GM19468 (cell line): Measurements from ENCODE around the gene SPTAN1.
"Not testable (repeated sequence)": the region's sequence is repeated elsewhere in the genome, so short reads cannot be mapped to it uniquely, and the experiment has no call there.

Experiments
- ATAC-seq: cut with Tn5 transposase; IDR thresholded peaks from one replicate; pipeline ENCODE4 v1.9.1; 2021; ENCODE audit warnings: mild to moderate bottlenecking, moderate library complexity, moderate number of reproducible peaks; ENCODE audit not compliant: unreplicated experiment; ENCODE audit errors: extremely low read depth

The SPTAN1 gene

DNA sequence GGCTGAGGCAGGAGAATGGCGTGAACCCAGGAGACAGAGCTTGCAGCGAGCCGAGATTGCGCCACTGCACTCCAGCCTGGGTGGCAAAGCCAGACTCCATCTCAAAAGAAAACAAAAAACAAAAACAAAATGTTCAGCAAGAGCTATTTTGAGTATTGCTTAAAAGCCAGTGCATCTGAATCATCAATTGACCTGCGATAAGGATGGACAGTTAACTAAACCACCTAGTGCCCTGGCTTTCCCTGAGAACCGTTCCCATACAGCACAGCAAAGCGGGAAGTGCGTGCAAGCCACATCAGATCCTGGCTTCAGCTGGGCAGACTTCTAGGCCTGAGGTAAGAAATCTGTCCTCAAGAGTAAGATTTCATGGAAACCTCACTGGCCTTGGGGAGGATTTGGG lies 101.5 kb downstream of the SPTAN1 start:
- ATAC-seq, result no peak

DNA sequence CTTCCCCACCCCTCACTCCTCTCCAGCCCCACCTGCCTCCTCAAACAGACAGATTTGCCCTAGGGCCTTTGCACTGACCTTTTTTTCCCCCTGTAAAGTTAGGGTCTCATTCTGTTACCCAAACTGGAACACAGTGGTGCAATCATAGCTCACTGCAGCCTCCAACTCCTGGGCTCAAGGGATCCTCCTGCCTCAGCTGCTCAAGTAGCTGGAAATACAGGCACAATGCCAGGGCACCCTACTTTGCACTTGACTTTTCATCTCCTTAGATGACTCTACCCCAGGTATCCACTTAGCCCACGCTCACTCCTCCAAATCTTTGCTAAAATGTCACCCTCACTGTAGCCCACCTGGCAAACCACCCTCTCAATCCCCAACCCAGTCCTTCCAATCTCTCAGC lies 102.1 kb downstream of the SPTAN1 start:
- ATAC-seq, result no peak

DNA sequence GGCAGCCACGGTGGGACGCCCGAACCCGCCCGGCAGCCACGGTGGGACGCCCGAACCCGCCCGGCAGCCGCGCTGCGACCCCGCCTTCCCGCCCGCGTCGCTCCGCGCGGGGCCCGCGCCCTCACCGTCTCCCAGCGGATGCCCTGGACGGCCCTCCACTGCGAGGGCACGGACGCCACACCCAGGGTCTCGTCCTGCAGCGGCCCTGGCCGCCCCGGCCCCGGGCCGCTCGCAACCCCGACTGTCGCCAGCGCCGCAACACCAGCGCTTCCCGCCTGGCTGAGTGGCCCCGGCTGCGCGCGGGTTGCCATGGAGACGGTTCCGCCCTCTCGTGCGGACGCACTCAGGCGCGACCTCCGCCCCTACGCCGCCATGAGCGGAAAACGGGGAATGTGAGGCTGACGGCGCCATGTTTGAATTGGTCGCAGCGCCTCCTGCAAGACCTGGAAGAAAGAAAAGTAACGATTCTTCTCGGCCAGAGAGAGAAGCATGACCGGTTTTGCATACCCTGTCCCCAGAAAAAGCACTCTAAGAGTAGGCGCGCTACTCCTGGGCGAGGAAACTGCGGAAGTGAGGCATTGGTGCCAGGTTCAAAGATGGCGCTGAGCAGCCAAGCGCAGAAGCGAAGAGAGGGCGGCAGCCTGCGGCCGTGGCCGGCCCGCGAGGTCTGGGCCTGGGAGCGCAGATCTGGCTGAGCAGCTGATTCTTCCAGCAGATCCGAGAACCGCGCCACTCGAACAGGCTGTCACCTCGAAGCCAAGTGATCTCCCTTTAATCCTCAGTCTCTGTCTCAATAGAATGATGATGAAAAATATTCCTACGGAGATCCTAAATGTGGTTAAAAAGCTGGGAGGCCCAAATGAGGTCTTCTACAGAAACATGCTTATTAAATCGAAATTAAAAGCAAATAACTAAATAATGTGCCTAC lies 104.3 kb downstream of the SPTAN1 start, which contains the start of gene DYNC2I2:
DYNC2I2 (minus strand) TSS at position 432 of the 928 bp plus-strand sequence; CDS start at position 311, 121 bp downstream.
- peak; percentile 37 for ATAC-seq

DNA sequence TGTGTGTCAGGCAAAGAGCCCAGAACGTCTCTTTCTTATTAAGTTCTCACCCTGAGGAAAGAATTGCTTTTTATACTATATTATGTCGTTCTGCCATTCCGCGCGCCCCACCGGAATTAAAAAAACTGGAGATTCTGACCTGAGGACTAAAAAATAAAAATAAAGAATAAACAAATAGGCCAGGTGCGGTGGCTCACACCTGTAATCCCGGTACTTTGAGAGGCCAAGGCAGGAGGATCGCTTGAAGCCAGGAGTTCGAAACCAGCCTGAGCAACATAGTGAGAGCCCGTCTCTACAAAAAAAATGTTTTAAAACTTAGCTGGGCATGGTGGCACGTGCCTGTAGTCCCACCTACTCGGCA lies 104.9 kb downstream of the SPTAN1 start:
- ATAC-seq, result no peak

DNA sequence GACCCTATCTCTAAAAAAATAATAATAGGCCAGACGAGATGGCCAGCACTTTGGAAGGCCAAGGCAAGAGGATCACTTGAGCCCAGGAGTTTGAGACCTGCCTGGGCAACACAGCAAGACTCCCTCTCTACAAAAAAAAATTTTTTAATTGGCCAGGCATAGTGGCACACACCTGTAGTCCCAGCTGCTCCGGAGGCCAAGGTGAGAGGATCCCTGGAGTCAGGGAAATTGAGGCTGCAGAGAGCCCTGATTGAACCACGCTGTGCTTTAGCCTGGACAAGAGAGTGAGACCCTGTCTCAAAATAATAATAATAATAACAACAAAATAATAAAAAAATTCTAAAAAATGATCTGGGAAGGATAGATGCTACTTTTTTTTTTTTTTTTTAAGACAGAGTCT lies 105.4 kb downstream of the SPTAN1 start:
- ATAC-seq, result no peak

DNA sequence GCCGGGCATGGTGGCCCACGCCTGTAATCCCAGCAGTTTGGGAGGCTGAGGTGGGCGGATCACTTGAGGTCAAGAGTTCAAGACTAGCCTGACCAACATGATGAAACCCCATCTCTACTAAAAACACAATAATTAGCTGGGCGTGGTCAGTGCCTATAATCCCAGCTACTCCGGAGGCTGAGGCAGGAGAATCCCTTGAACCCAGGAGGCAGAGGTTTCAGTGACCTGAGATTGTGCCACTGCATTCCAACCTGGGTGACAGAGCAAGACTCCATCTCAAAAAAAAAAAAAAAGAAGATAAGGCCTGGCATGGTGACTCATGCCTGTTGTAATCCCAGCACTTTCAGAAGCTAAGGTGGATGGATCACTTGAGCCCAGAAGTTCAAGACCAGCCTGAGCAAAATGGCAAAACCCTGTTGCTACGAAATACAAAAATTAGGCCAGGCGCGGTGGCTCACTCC lies 114.1 kb downstream of the SPTAN1 start:
- not testable (repeated sequence) for ATAC-seq

DNA sequence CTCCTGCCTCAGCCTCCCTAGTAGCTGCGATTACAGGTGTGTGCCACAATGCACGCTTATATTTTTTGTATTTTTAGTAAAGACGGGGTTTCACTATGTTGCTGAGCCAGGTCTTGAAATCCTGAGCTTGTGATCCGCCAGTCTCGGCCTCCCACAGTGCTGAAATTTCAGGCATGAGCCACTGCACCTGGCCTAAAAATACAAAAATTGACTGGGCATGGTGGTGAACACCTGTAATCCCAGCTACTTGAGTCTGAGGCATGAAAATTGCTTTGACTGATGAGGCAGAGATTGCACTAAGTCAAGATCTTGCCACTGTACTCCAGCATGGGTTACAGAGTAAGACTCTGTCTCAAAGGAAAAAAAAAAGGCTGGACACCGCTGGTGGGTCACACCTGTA lies 117.4 kb downstream of the SPTAN1 start:
- ATAC-seq, result no peak

DNA sequence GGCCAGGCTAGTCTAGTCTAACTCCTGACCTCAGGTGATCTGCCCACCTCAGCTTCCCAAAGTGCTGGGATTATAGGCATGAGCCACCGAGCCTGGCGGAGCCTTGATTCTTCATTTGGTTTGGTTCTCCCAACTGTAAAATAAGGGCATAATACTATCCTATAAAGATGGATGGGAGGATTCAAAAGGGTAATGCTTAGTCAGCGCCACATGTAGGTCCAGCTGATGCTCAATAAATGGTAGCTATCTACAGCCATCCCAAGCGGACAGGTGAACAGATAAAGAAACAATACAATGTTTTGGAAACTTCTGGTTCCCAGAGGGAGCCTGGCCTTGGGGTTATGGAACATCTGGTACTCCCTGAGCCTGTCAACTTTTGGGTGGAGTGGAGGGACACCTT lies 123.0 kb downstream of the SPTAN1 start:
- ATAC-seq, result no peak

DNA sequence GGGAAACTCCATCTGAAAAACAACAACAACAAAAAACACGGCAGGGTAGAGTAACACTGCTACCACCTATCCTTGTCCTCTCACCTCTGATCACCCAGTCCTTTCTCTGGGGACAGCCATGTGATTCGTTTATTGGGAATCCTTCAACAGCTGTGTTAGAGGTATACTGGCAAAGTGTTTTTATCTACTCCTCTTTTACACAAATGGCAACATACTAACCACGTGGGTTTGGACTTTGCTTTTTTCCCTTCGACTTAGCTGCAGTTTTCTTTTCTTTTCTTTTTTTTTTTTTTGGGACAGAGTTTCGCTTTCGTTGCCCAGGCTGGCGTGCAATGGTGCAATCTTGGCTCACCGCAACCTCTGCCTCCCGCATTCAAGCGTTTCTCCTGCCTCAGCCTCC lies 125.4 kb downstream of the SPTAN1 start:
- ATAC-seq, result no peak
